Measurements from ENCODE around the gene ADIG. TPM values are rescaled to one million over a fixed set of nuclear protein-coding genes. Genes with fewer than 3 reads are reported as not detected.

Gene ADIG
- total and polyA plus RNA-seq, 2 of the 13 experiments (the other 11 are each of a cell fraction or from before 2014, with no cell fraction given), result 0.15 TPM; not detected in 1

DNA sequence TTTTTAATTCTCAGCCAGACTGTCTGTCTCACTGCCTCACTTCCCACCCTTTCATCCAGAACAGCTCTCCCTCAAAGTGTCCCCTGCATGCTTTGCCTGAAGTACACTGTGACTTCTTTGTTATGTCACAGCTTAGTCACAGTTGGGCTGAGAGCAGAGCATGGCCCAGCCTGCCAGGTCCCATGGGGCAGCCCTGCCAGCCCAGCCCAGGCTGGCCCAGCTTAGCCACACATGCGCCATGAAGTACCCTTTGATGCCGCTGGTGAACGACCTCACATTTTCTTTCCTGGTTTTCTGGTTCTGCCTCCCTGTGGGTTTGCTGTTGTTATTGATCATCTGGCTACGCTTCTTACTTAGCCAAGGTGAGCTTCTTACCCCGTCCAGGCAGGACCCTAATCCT is at the start of gene ADIG (continued):
- TF ChIP-seq, protein P1, sequence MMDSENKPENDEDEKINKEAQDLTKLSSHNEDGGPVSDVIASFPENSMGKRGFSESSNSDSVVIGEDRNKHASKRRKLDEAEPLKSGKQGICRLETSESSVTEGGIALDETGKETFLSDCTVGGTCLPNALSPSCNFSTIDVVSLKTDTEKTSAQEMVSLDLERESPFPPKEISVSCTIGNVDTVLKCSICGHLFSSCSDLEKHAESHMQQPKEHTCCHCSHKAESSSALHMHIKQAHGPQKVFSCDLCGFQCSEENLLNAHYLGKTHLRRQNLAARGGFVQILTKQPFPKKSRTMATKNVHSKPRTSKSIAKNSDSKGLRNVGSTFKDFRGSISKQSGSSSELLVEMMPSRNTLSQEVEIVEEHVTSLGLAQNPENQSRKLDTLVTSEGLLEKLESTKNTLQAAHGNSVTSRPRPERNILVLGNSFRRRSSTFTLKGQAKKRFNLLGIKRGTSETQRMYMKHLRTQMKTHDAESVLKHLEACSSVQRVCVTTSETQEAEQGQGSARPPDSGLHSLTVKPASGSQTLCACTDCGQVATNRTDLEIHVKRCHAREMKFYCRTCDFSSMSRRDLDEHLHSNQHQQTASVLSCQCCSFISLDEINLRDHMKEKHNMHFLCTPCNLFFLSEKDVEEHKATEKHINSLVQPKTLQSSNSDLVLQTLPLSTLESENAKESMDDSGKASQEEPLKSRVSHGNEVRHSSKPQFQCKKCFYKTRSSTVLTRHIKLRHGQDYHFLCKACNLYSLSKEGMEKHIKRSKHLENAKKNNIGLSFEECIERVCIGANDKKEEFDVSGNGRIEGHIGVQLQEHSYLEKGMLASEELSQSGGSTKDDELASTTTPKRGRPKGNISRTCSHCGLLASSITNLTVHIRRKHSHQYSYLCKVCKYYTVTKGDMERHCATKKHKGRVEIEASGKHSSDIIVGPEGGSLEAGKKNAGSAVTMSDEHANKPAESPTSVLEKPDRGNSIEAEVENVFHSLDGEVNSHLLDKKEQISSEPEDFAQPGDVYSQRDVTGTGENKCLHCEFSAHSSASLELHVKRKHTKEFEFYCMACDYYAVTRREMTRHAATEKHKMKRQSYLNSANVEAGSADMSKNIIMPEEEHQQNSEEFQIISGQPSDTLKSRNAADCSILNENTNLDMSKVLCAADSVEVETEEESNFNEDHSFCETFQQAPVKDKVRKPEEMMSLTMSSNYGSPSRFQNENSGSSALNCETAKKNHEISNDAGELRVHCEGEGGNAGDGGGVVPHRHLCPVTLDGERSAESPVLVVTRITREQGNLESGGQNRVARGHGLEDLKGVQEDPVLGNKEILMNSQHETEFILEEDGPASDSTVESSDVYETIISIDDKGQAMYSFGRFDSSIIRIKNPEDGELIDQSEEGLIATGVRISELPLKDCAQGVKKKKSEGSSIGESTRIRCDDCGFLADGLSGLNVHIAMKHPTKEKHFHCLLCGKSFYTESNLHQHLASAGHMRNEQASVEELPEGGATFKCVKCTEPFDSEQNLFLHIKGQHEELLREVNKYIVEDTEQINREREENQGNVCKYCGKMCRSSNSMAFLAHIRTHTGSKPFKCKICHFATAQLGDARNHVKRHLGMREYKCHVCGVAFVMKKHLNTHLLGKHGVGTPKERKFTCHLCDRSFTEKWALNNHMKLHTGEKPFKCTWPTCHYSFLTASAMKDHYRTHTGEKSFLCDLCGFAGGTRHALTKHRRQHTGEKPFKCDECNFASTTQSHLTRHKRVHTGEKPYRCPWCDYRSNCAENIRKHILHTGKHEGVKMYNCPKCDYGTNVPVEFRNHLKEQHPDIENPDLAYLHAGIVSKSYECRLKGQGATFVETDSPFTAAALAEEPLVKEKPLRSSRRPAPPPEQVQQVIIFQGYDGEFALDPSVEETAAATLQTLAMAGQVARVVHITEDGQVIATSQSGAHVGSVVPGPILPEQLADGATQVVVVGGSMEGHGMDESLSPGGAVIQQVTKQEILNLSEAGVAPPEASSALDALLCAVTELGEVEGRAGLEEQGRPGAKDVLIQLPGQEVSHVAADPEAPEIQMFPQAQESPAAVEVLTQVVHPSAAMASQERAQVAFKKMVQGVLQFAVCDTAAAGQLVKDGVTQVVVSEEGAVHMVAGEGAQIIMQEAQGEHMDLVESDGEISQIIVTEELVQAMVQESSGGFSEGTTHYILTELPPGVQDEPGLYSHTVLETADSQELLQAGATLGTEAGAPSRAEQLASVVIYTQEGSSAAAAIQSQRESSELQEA (CRISPR knock-in tag; IDR thresholded peaks at IDR 0.05; ENCODE audit: not compliant biosample characterization), result no peak
- TF ChIP-seq ATAD3A (CRISPR knock-in tag; IDR thresholded peaks at IDR 0.05) (no peak), ZMYM2 (CRISPR knock-in tag; IDR thresholded peaks at IDR 0.05) (no peak), GPN1 (CRISPR knock-in tag; IDR thresholded peaks at IDR 0.05; ENCODE audit: borderline replicate concordance) (no peak), HOXA5 (CRISPR knock-in tag; IDR thresholded peaks at IDR 0.05) (no peak), SYNCRIP (IDR thresholded peaks at IDR 0.05; ENCODE audit: insufficient read depth, low read depth, low read length) (no peak), U2AF2 (IDR thresholded peaks at IDR 0.05; ENCODE audit: low read depth, low read length) (no peak), ZFP36L1 (CRISPR knock-in tag; IDR thresholded peaks at IDR 0.05) (no peak), POLR2AphosphoS5 (IDR thresholded peaks at IDR 0.05; ENCODE audit: low read depth, low read length) (no peak)
- TF ChIP-seq, protein P2, sequence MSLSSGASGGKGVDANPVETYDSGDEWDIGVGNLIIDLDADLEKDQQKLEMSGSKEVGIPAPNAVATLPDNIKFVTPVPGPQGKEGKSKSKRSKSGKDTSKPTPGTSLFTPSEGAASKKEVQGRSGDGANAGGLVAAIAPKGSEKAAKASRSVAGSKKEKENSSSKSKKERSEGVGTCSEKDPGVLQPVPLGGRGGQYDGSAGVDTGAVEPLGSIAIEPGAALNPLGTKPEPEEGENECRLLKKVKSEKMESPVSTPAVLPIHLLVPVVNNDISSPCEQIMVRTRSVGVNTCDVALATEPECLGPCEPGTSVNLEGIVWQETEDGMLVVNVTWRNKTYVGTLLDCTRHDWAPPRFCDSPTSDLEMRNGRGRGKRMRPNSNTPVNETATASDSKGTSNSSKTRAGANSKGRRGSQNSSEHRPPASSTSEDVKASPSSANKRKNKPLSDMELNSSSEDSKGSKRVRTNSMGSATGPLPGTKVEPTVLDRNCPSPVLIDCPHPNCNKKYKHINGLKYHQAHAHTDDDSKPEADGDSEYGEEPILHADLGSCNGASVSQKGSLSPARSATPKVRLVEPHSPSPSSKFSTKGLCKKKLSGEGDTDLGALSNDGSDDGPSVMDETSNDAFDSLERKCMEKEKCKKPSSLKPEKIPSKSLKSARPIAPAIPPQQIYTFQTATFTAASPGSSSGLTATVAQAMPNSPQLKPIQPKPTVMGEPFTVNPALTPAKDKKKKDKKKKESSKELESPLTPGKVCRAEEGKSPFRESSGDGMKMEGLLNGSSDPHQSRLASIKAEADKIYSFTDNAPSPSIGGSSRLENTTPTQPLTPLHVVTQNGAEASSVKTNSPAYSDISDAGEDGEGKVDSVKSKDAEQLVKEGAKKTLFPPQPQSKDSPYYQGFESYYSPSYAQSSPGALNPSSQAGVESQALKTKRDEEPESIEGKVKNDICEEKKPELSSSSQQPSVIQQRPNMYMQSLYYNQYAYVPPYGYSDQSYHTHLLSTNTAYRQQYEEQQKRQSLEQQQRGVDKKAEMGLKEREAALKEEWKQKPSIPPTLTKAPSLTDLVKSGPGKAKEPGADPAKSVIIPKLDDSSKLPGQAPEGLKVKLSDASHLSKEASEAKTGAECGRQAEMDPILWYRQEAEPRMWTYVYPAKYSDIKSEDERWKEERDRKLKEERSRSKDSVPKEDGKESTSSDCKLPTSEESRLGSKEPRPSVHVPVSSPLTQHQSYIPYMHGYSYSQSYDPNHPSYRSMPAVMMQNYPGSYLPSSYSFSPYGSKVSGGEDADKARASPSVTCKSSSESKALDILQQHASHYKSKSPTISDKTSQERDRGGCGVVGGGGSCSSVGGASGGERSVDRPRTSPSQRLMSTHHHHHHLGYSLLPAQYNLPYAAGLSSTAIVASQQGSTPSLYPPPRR (CRISPR knock-in tag; IDR thresholded peaks at IDR 0.05; ENCODE audit: borderline replicate concordance), result no peak
- TF ChIP-seq, protein P3, sequence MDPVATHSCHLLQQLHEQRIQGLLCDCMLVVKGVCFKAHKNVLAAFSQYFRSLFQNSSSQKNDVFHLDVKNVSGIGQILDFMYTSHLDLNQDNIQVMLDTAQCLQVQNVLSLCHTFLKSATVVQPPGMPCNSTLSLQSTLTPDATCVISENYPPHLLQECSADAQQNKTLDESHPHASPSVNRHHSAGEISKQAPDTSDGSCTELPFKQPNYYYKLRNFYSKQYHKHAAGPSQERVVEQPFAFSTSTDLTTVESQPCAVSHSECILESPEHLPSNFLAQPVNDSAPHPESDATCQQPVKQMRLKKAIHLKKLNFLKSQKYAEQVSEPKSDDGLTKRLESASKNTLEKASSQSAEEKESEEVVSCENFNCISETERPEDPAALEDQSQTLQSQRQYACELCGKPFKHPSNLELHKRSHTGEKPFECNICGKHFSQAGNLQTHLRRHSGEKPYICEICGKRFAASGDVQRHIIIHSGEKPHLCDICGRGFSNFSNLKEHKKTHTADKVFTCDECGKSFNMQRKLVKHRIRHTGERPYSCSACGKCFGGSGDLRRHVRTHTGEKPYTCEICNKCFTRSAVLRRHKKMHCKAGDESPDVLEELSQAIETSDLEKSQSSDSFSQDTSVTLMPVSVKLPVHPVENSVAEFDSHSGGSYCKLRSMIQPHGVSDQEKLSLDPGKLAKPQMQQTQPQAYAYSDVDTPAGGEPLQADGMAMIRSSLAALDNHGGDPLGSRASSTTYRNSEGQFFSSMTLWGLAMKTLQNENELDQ (CRISPR knock-in tag; IDR thresholded peaks at IDR 0.05; ENCODE audit: borderline replicate concordance), result no peak
- TF ChIP-seq, protein P4, sequence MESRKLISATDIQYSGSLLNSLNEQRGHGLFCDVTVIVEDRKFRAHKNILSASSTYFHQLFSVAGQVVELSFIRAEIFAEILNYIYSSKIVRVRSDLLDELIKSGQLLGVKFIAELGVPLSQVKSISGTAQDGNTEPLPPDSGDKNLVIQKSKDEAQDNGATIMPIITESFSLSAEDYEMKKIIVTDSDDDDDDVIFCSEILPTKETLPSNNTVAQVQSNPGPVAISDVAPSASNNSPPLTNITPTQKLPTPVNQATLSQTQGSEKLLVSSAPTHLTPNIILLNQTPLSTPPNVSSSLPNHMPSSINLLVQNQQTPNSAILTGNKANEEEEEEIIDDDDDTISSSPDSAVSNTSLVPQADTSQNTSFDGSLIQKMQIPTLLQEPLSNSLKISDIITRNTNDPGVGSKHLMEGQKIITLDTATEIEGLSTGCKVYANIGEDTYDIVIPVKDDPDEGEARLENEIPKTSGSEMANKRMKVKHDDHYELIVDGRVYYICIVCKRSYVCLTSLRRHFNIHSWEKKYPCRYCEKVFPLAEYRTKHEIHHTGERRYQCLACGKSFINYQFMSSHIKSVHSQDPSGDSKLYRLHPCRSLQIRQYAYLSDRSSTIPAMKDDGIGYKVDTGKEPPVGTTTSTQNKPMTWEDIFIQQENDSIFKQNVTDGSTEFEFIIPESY (CRISPR knock-in tag; IDR thresholded peaks at IDR 0.05), result peak; percentile 92

Measured in HepG2 (cell line).